H1 (cell line): ENCODE data around the gene AAGAB. TPM values are rescaled to one million over a fixed set of nuclear protein-coding genes. Genes with fewer than 3 reads are reported as not detected.
"Not testable (repeated sequence)": the region's sequence is repeated elsewhere in the genome, so short reads cannot be mapped to it uniquely, and the experiment has no call there.

Experiments used
- CTCF ChIA-PET: fragments of 300-600 bp; sonication (Branson Sonifier 250); formaldehyde crosslinking; loops from one replicate; lab custom pipeline; 2021; ENCODE audit not compliant: partially characterized antibody; lab: Charles Lee
- POLR2A ChIA-PET: fragments of 300-600 bp; sonication (Branson Sonifier 250); formaldehyde crosslinking; loops from one replicate; lab custom pipeline; 2021; ENCODE audit warnings: inconsistent platforms; ENCODE audit not compliant: partially characterized antibody; lab: Charles Lee
- DNase-seq, 2 experiments: peaks; one replicate each; pipeline versions ENCODE4 v3.0.0 to v3.0.0-alpha.2; 2010 to 2022; ENCODE audit warnings: low spot score in 2 of 2, low read depth in 1 of 2, mixed read lengths in 1 of 2
- FAIRE-seq: peaks from 2 replicates; lab custom pipeline; 2011; peaks lifted over from hg19 to GRCh38; lab: Jason Lieb, UNC
- H2AFZ ChIP-seq: 2 replicates; pipeline ENCODE4 v1.8.1; 2012; ENCODE audit warnings: low read length, inconsistent platforms
- H2AK5ac ChIP-seq: 2 replicates; pipeline ENCODE4 v1.6.1; 2013; ENCODE audit warnings: low read depth, low read length
- H2BK120ac ChIP-seq: replicated peaks from 2 replicates; pipeline ENCODE3; 2013; ENCODE audit warnings: low read depth, low read length, inconsistent platforms
- H2BK12ac ChIP-seq: 2 replicates; pipeline ENCODE4 v1.6.1; 2013; ENCODE audit warnings: low read depth, low read length
- H2BK15ac ChIP-seq: 2 replicates; pipeline ENCODE4 v1.6.1; 2013; ENCODE audit warnings: low read length
- H2BK20ac ChIP-seq: 2 replicates; pipeline ENCODE4 v1.6.1; 2013; ENCODE audit warnings: low read length
- H2BK5ac ChIP-seq: 2 replicates; pipeline ENCODE4 v1.6.1; 2013; ENCODE audit warnings: low read depth, low read length
- H3K14ac ChIP-seq: 2 replicates; pipeline ENCODE4 v1.6.1; 2013; ENCODE audit warnings: inconsistent platforms; ENCODE audit not compliant: insufficient read length
- H3K18ac ChIP-seq: 2 replicates; pipeline ENCODE4 v1.6.1; 2013; ENCODE audit warnings: low read length; ENCODE audit errors: extremely low read depth
- H3K23ac ChIP-seq: 2 replicates; pipeline ENCODE4 v1.6.1; 2013; ENCODE audit warnings: inconsistent platforms; ENCODE audit not compliant: insufficient read length
- H3K23me2 ChIP-seq: 2 replicates; pipeline ENCODE4 v1.6.1; 2013; ENCODE audit warnings: low read depth, low read length
- H3K27ac ChIP-seq: 2 replicates; pipeline ENCODE4 v1.6.1; 2011; ENCODE audit warnings: low read depth, low read length, inconsistent platforms
- H3K27me3 ChIP-seq, 4 experiments: replicated peaks in 1 of 4; 1 replicate in 1 of 4; 2 replicates in 3 of 4; pipeline versions ENCODE4 v1.6.1 to v1.8.1; 2011 to 2013; ENCODE audit warnings: low read length in 3 of 4, mild to moderate bottlenecking in 3 of 4, inconsistent platforms in 2 of 4, mixed read lengths in 2 of 4, moderate library complexity in 1 of 4; ENCODE audit not compliant: control insufficient read depth in 3 of 4, insufficient read depth in 3 of 4; ENCODE audit errors: extremely low read depth in 1 of 4
- H3K36me3 ChIP-seq, 4 experiments: 2 replicates each; pipeline versions ENCODE4 v1.6.1 to v1.8.1; 2011 to 2013; ENCODE audit warnings: mild to moderate bottlenecking in 4 of 4, low read length in 3 of 4, moderate library complexity in 2 of 4, control low read depth in 1 of 4, inconsistent platforms in 1 of 4; ENCODE audit not compliant: insufficient read depth in 4 of 4, control insufficient read depth in 2 of 4
- H3K4ac ChIP-seq: replicated peaks from 2 replicates; pipeline ENCODE3; 2013; ENCODE audit warnings: low read length, low read depth, mixed read lengths, inconsistent platforms; ENCODE audit not compliant: insufficient read length
- H3K4me1 ChIP-seq, 4 experiments: replicated peaks in 1 of 4; 1 replicate in 1 of 4; 2 replicates in 3 of 4; pipeline versions ENCODE4 v1.6.1 to v1.8.1; 2011 to 2013; ENCODE audit warnings: low read length in 3 of 4, inconsistent platforms in 2 of 4, mixed read lengths in 1 of 4; ENCODE audit not compliant: insufficient read depth in 4 of 4, control insufficient read depth in 3 of 4
- H3K4me2 ChIP-seq, 2 experiments: 2 replicates each; pipeline versions ENCODE4 v1.6.1 to v1.8.1; 2011 to 2013; ENCODE audit warnings: low read depth in 2 of 2, low read length in 2 of 2, control low read depth in 1 of 2, inconsistent platforms in 1 of 2, mild to moderate bottlenecking in 1 of 2; ENCODE audit not compliant: insufficient read depth in 1 of 2
- H3K4me3 ChIP-seq, 4 experiments: fragments of 200-600, 300-600 bp in 1 of 4; sonication (generic), shearing (Covaris generic), sonication (Bioruptor Twin) in 1 of 4; 2 replicates each; pipeline versions ENCODE4 v1.5.1 to v1.8.1; 2011 to 2016; ENCODE audit warnings: low read length in 4 of 4, low read depth in 3 of 4, control low read depth in 2 of 4, inconsistent platforms in 2 of 4, mild to moderate bottlenecking in 2 of 4, mixed read lengths in 1 of 4, moderate library complexity in 1 of 4; ENCODE audit not compliant: insufficient read depth in 2 of 4; ENCODE audit errors: extremely low read depth in 1 of 4
- H3K56ac ChIP-seq: replicated peaks from 2 replicates; pipeline ENCODE3; 2013; ENCODE audit warnings: low read depth, mild to moderate bottlenecking, mixed read lengths, low read length, inconsistent platforms; ENCODE audit not compliant: insufficient read length
- H3K79me1 ChIP-seq: 2 replicates; pipeline ENCODE4 v1.6.1; 2013; ENCODE audit warnings: low read depth, low read length, control low read depth
- H3K79me2 ChIP-seq, 2 experiments: 2 replicates each; pipeline versions ENCODE4 v1.6.1 to v1.8.1; 2012 to 2013; ENCODE audit warnings: low read length in 2 of 2, mild to moderate bottlenecking in 2 of 2, inconsistent platforms in 1 of 2; ENCODE audit not compliant: insufficient read depth in 2 of 2, control insufficient read depth in 1 of 2
- H3K9ac ChIP-seq, 4 experiments: replicated peaks in 1 of 4; 1 replicate in 1 of 4; 2 replicates in 3 of 4; pipeline versions ENCODE4 v1.6.1 to v1.8.1; 2011 to 2013; ENCODE audit warnings: low read depth in 3 of 4, low read length in 3 of 4, control low read depth in 2 of 4, mild to moderate bottlenecking in 2 of 4, moderate library complexity in 2 of 4, inconsistent platforms in 1 of 4; ENCODE audit errors: extremely low read depth in 1 of 4
- H3K9me3 ChIP-seq, 2 experiments: 2 replicates each; pipeline versions ENCODE4 v1.6.1 to v1.8.1; 2012 to 2013; ENCODE audit warnings: mild to moderate bottlenecking in 2 of 2, moderate library complexity in 2 of 2, control low read depth in 1 of 2, inconsistent platforms in 1 of 2, low read depth in 1 of 2, low read length in 1 of 2, mixed read lengths in 1 of 2; ENCODE audit not compliant: insufficient read depth in 2 of 2
- H4K20me1 ChIP-seq, 2 experiments: replicated peaks in 1 of 2; 2 replicates each; pipeline versions ENCODE3 to v1.8.1; 2011 to 2013; ENCODE audit warnings: inconsistent platforms in 2 of 2, low read length in 2 of 2, mild to moderate bottlenecking in 1 of 2; ENCODE audit not compliant: insufficient read depth in 2 of 2, control insufficient read depth in 1 of 2
- H4K5ac ChIP-seq: 2 replicates; pipeline ENCODE4 v1.6.1; 2013; ENCODE audit warnings: low read length, low read depth, mixed read lengths, inconsistent platforms; ENCODE audit not compliant: insufficient read length
- H4K8ac ChIP-seq: 2 replicates; pipeline ENCODE4 v1.8.0; 2013; ENCODE audit warnings: mild to moderate bottlenecking, moderate library complexity, low read length, inconsistent platforms; ENCODE audit not compliant: insufficient read depth; ENCODE audit errors: extremely low read depth
- H4K91ac ChIP-seq: replicated peaks from 2 replicates; pipeline ENCODE3; 2013; ENCODE audit warnings: low read length, mixed read lengths, inconsistent platforms; ENCODE audit not compliant: insufficient read length
- SRF ChIP-seq: IDR thresholded peaks from 2 replicates; pipeline ENCODE4 v1.6.1; 2011; ENCODE audit warnings: mild to moderate bottlenecking, low read depth, low read length, moderate library complexity
- WGBS, 2 experiments: shearing (Covaris generic) in 1 of 2; methylation state at CpG; one replicate each; pipeline versions ENCODE4 v1.1.6 to v1.1.7; 2013 to 2015; ENCODE audit warnings: low lambda C conversion rate in 2 of 2, mixed read lengths in 2 of 2, inconsistent platforms in 1 of 2, low coverage in 1 of 2, missing lambda C conversion rate in 1 of 2; ENCODE audit not compliant: insufficient replicate concordance in 2 of 2, insufficient coverage in 1 of 2, insufficient read length in 1 of 2; ENCODE audit errors: extremely low coverage in 1 of 2, missing lambda C conversion rate in 1 of 2; 5-methylcytosine and 5-hydroxymethylcytosine counted together
- polyA plus RNA-seq, 7 experiments: library from polyadenylated mRNA; depleted of rRNA in 3 of 7; stranded (reverse) in 5 of 7; unstranded in 2 of 7; fragments of >200 nt in 5 of 7; fragments of 200-250 nt in 2 of 7; gene quantifications; 1 replicate in 5 of 7; 2 replicates in 1 of 7; 4 replicates in 1 of 7; pipeline versions ENCODE4 v1.2.1 to v1.2.3, GENCODE V29; 2011 to 2013; ENCODE audit warnings: missing spikeins in 2 of 7, mixed read lengths in 2 of 7
- total RNA-seq: library from RNA; stranded (reverse); fragmentation: NEBNext Ultra II Directional; extraction: Animal tissue kit (Norgen Biotek cat#: 25700); gene quantifications from 2 replicates; pipeline ENCODE4 v1.2.1, GENCODE V29; 2021

The AAGAB gene
- total and polyA plus RNA-seq, 2 of the 8 experiments (the other 6 are each of a cell fraction or from before 2014, with no cell fraction given), result 20.1 to 45.9 TPM

- Histone ChIP-seq H4K20me1 (no peaks in the 10 kb centered on the region), H3K14ac (no peak overlapping the region), H4K91ac (no peak overlapping the region), H3K18ac (no peak overlapping the region), H3K79me2 (no peaks in the 10 kb centered on the region), H3K27me3 (no peaks in the 10 kb centered on the region), H3K79me1 (no peaks in the 10 kb centered on the region), H3K27ac (no peak overlapping the region), H3K4me1 (no peaks in the 10 kb centered on the region), H2BK15ac (no peak overlapping the region), H2AFZ (no peak overlapping the region), H3K36me3 (no peaks in the 10 kb centered on the region), H2BK20ac (no peak overlapping the region), H3K4ac (no peak overlapping the region), H3K56ac (no peak overlapping the region), H2BK12ac (no peak overlapping the region), H4K5ac (no peak overlapping the region), H3K23ac (no peak overlapping the region), H2BK5ac (no peak overlapping the region), H2BK120ac (no peak overlapping the region), H3K9ac (no peak overlapping the region), H3K9me3 (0 out of 4 replicates have a peak, but pooled peaks cover 0 to 4% of the 10 kb centered on the region in 2 experiments), H4K8ac (no peak overlapping the region)
- CTCF ChIA-PET, result interaction anchor here (1.1 to 2.2 kb wide), 2 partner anchors 50 to 143 kb away, joined by 3 to 6 read pairs; no protein-coding TSS in a partner anchor
- DNase-seq (no peak), FAIRE-seq (no peak)
- no peak for TF ChIP-seq SRF
- TF ChIP-seq, all 59 proteins: peak for 0
- Histone ChIP-seq H3K23me2 (no peaks in the 10 kb centered on the region), H3K4me3 (no peak overlapping the region), H2AK5ac (no peak overlapping the region), H3K4me2 (no peak overlapping the region)
- POLR2A ChIA-PET, result no interaction called here
- 96% methylated on average over 1 of the region's 1 CpG; no CpG with 5 or more reads in 1 of the 2 experiments for WGBS, 2 experiments
Observed at GRCh38 chr15:67290319-67290718, 35.9 kb upstream of the AAGAB start.

- H3K27ac ChIP-seq, H2BK5ac ChIP-seq, H4K20me1 ChIP-seq, H3K14ac ChIP-seq, DNase-seq, H3K79me2 ChIP-seq, H4K91ac ChIP-seq, H4K8ac ChIP-seq, CTCF ChIA-PET, POLR2A ChIA-PET, H3K27me3 ChIP-seq, H3K4me2 ChIP-seq, H2AFZ ChIP-seq, H3K56ac ChIP-seq, H3K36me3 ChIP-seq, H3K9me3 ChIP-seq, FAIRE-seq, H3K4me3 ChIP-seq, H2BK120ac ChIP-seq, H3K4ac ChIP-seq, H2BK12ac ChIP-seq, H3K9ac ChIP-seq, H2BK15ac ChIP-seq, H4K5ac ChIP-seq, H3K79me1 ChIP-seq, H2BK20ac ChIP-seq, H2AK5ac ChIP-seq, H3K4me1 ChIP-seq, H3K23ac ChIP-seq, H3K18ac ChIP-seq, H3K23me2 ChIP-seq: not testable (repeated sequence)
- WGBS, 2 experiments, result 94% methylated on average over 6 of the region's 6 CpGs; no CpG with 5 or more reads in 1 of the 2 experiments
Observed at GRCh38 chr15:67286400-67286799, 31.9 kb upstream of the AAGAB start.
